Loucy (cell line): Measurements from ENCODE around the gene SLC25A11.
A peak's percentile ranks its signal among the peaks of the same experiment; 100 is the strongest.

Source experiments
- H2AFZ ChIP-seq: fragments of 200-600 bp; sonication (generic); 2 replicates; pipeline ENCODE4 v1.6.0; 2016; ENCODE audit warnings: antibody characterized with exemption, mild to moderate bottlenecking, low read length, moderate library complexity
- H3F3A ChIP-seq: fragments of 200-600 bp; 2 replicates; pipeline ENCODE4 v1.6.0; 2016; ENCODE audit warnings: antibody characterized with exemption, low read depth, mild to moderate bottlenecking
- H3K27me3 ChIP-seq: fragments of 200-600 bp; sonication (generic); 2 replicates; pipeline ENCODE4 v1.6.1; 2014; ENCODE audit warnings: low read length, mild to moderate bottlenecking; ENCODE audit not compliant: insufficient read depth, poor library complexity, severe bottlenecking
- H3K36me3 ChIP-seq: fragments of 200-600 bp; sonication (generic); 2 replicates; pipeline ENCODE4 v1.6.1; 2016; ENCODE audit warnings: low read length; ENCODE audit not compliant: insufficient read depth
- H3K4me1 ChIP-seq: fragments of 200-600 bp; sonication (generic); 2 replicates; pipeline ENCODE4 v1.5.1; 2014; ENCODE audit warnings: low read length, mild to moderate bottlenecking; ENCODE audit not compliant: insufficient read depth, poor library complexity, severe bottlenecking
- H3K4me2 ChIP-seq: fragments of 200-600 bp; sonication (generic); 2 replicates; pipeline ENCODE4 v1.6.0; 2014; ENCODE audit warnings: antibody characterized with exemption, low read length, low read depth, mild to moderate bottlenecking; ENCODE audit not compliant: poor library complexity, severe bottlenecking
- H3K4me3 ChIP-seq: fragments of 200-600 bp; sonication (generic); 2 replicates; pipeline ENCODE4 v1.5.1; 2014; ENCODE audit warnings: low read length, mild to moderate bottlenecking, mixed read lengths; ENCODE audit not compliant: poor library complexity, severe bottlenecking
- H3K79me2 ChIP-seq: fragments of 200-600 bp; sonication (generic); 2 replicates; pipeline ENCODE4 v1.6.1; 2014; ENCODE audit warnings: low read length; ENCODE audit not compliant: insufficient read depth
- H3K9ac ChIP-seq: fragments of 200-600 bp; sonication (generic); 2 replicates; pipeline ENCODE4 v1.6.0; 2014; ENCODE audit warnings: mild to moderate bottlenecking, low read depth, low read length, moderate library complexity; ENCODE audit not compliant: poor library complexity, severe bottlenecking
- H3K9me2 ChIP-seq: fragments of 200-600 bp; sonication (generic); replicated peaks from 2 replicates; pipeline ENCODE4 v1.6.1; 2016; ENCODE audit warnings: low read depth, low read length, mixed read lengths
- H3K9me3 ChIP-seq: fragments of 200-600 bp; sonication (generic); 2 replicates; pipeline ENCODE4 v1.6.1; 2014; ENCODE audit warnings: mild to moderate bottlenecking, antibody characterized with exemption, low read length, low read depth; ENCODE audit not compliant: insufficient read depth
- H4K20me1 ChIP-seq: fragments of 200-600 bp; sonication (generic); 2 replicates; pipeline ENCODE4 v1.6.0; 2014; ENCODE audit warnings: antibody characterized with exemption, low read length, mild to moderate bottlenecking; ENCODE audit not compliant: insufficient read depth, poor library complexity, severe bottlenecking
- CTCF ChIP-seq: fragments of 200-600 bp; sonication (generic); conservative IDR thresholded peaks from 2 replicates; pipeline ENCODE4 v1.5.1; 2014; ENCODE audit warnings: mild to moderate bottlenecking, antibody characterized with exemption, low read length
- EZH2phosphoT487 ChIP-seq: fragments of 200-600 bp; IDR thresholded peaks from 2 replicates; pipeline ENCODE4 v1.6.1; 2018; ENCODE audit warnings: antibody characterized with exemption, mild to moderate bottlenecking, moderate library complexity, borderline replicate concordance

The SLC25A11 gene

GRCh38 chr17:4945176-4945943, 5.5 kb upstream of the SLC25A11 start:
- H3K36me3 ChIP-seq, result peaks cover 47% of the 10 kb centered on the region
- peaks cover 55% of the 10 kb centered on the region for H3K4me1 ChIP-seq
- no peaks in the 10 kb centered on the region for H3K9me2 ChIP-seq
- H3K27me3 ChIP-seq, result peaks cover 14% of the 10 kb centered on the region
- H4K20me1 ChIP-seq, result peaks cover 76% of the 10 kb centered on the region
- H3K9ac ChIP-seq, result peak overlapping the region; percentile 99
- peak overlapping the region; percentile 90 for H3K4me3 ChIP-seq
- H3F3A ChIP-seq, result peaks cover 49% of the 10 kb centered on the region
- peak overlapping the region; percentile 96 for H3K4me2 ChIP-seq
- no peak for TF ChIP-seq EZH2phosphoT487
- TF ChIP-seq CTCF, result no peak
- no peaks in the 10 kb centered on the region for H3K9me3 ChIP-seq
- H2AFZ ChIP-seq, result no peak overlapping the region
- peaks cover 83% of the 10 kb centered on the region for H3K79me2 ChIP-seq

- peak overlapping the region; percentile 96 for H3K4me2 ChIP-seq
- no peaks in the 10 kb centered on the region for H3K9me2 ChIP-seq
- peaks cover 76% of the 10 kb centered on the region for H4K20me1 ChIP-seq
- H3F3A ChIP-seq, result peaks cover 49% of the 10 kb centered on the region
- H3K4me3 ChIP-seq, result peak overlapping the region; percentile 90
- H2AFZ ChIP-seq, result no peak overlapping the region
- H3K4me1 ChIP-seq, result peaks cover 52% of the 10 kb centered on the region
- peak overlapping the region; percentile 99 for H3K9ac ChIP-seq
- H3K36me3 ChIP-seq, result peaks cover 47% of the 10 kb centered on the region
- H3K79me2 ChIP-seq, result peaks cover 80% of the 10 kb centered on the region
- H3K27me3 ChIP-seq, result peaks cover 14% of the 10 kb centered on the region
- TF ChIP-seq EZH2phosphoT487 (no peak), CTCF (no peak)
- no peaks in the 10 kb centered on the region for H3K9me3 ChIP-seq
Observed at GRCh38 chr17:4944554-4945175, 4.8 kb upstream of the SLC25A11 start.

- H2AFZ ChIP-seq, result no peak overlapping the region
- H3K27me3 ChIP-seq, result peaks cover 14% of the 10 kb centered on the region
- H3K9me2 ChIP-seq, result no peaks in the 10 kb centered on the region
- H3K4me3 ChIP-seq, result peak overlapping the region; percentile 90
- peaks cover 52% of the 10 kb centered on the region for H3K4me1 ChIP-seq
- H3K79me2 ChIP-seq, result peaks cover 84% of the 10 kb centered on the region
- H3K36me3 ChIP-seq, result peaks cover 47% of the 10 kb centered on the region
- peaks cover 76% of the 10 kb centered on the region for H4K20me1 ChIP-seq
- H3K4me2 ChIP-seq, result peak overlapping the region; percentile 96
- no peaks in the 10 kb centered on the region for H3K9me3 ChIP-seq
- H3K9ac ChIP-seq, result peak overlapping the region; percentile 99
- no peak for TF ChIP-seq CTCF
- no peak for TF ChIP-seq EZH2phosphoT487
- H3F3A ChIP-seq, result peaks cover 45% of the 10 kb centered on the region
Observed at GRCh38 chr17:4944163-4944553, 4.3 kb upstream of the SLC25A11 start.
